ENCODE data around the gene SMCO4. TPM values are rescaled to one million over a fixed set of nuclear protein-coding genes. Genes with fewer than 3 reads are reported as not detected.

The SMCO4 gene
- total and polyA plus RNA-seq, 2 donors (not counting 1 experiment from before 2014, with no cell fraction given) = 3.6 to 5.1 TPM

- Mint-ChIP-seq H3K27ac (no peak overlapping the region), H3K4me1 (peaks cover 5% of the 10 kb centered on the region), H3K4me3 (no peak overlapping the region), H3K9me3 (ENCODE audit: insufficient read depth) (peaks cover 8% of the 10 kb centered on the region), H3K27me3 (no peaks in the 10 kb centered on the region)
- no peaks in the 10 kb centered on the region for H3K27me3 ChIP-seq (replicated peaks in 1 of 4; ENCODE audit: control extremely low read depth in 1 of 4, control insufficient read depth in 3 of 4, insufficient read depth in 4 of 4, low read length in 3 of 4)
- no peak for ATAC-seq (ENCODE audit: low read depth)
- DNase-seq = no peak
- POLR2A ChIA-PET = no interaction called here
- H3K4me3 ChIP-seq (ENCODE audit: control extremely low read depth in 1 of 5, extremely low read depth in 1 of 5, insufficient read depth in 1 of 5, low read depth in 2 of 5, low read length in 4 of 5) = no peak overlapping the region
- peaks cover 0 to 5% (median 0%) of the 10 kb centered on the region in 3 donors for H3K9me3 ChIP-seq (ENCODE audit: control extremely low read depth in 1 of 3, control insufficient read depth in 2 of 3, insufficient read depth in 1 of 3, low read length in 2 of 3)
- H3K9ac ChIP-seq (ENCODE audit: low read length) = no peak overlapping the region
- H3K27ac ChIP-seq (ENCODE audit: low read length in 2 of 2) = no peak overlapping the region
- intact Hi-C loops (cut with micrococcal nuclease) = no loop called here
- H3K36me3 ChIP-seq (replicated peaks in 1 of 2; ENCODE audit: control extremely low read depth in 1 of 2, control insufficient read depth in 1 of 2, extremely low read depth in 1 of 2, insufficient read depth in 2 of 2, low read length in 1 of 2) = no peaks in the 10 kb centered on the region
- no peak overlapping the region for H2AFZ ChIP-seq (ENCODE audit: insufficient read depth, low read depth, low read length, poor library complexity, severe bottlenecking)
- no peaks in the 10 kb centered on the region for H4K20me1 ChIP-seq (ENCODE audit: control insufficient read depth, insufficient read depth, low read length, poor library complexity, severe bottlenecking)
- no peak overlapping the region for H3K4me2 ChIP-seq (replicated peaks; ENCODE audit: low read depth, low read length, poor library complexity, severe bottlenecking)
- TF ChIP-seq, protein P1, sequence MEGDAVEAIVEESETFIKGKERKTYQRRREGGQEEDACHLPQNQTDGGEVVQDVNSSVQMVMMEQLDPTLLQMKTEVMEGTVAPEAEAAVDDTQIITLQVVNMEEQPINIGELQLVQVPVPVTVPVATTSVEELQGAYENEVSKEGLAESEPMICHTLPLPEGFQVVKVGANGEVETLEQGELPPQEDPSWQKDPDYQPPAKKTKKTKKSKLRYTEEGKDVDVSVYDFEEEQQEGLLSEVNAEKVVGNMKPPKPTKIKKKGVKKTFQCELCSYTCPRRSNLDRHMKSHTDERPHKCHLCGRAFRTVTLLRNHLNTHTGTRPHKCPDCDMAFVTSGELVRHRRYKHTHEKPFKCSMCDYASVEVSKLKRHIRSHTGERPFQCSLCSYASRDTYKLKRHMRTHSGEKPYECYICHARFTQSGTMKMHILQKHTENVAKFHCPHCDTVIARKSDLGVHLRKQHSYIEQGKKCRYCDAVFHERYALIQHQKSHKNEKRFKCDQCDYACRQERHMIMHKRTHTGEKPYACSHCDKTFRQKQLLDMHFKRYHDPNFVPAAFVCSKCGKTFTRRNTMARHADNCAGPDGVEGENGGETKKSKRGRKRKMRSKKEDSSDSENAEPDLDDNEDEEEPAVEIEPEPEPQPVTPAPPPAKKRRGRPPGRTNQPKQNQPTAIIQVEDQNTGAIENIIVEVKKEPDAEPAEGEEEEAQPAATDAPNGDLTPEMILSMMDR (IDR thresholded peaks at IDR 0.05) = no peak
- no peak for TF ChIP-seq EZH2 (IDR thresholded peaks at IDR 0.05; ENCODE audit: borderline replicate concordance, insufficient read depth, low read depth, low read length, poor library complexity, severe bottlenecking)
- CTCF ChIA-PET = no interaction called here
- WGBS (ENCODE audit: insufficient coverage) = 88% methylated on average over 1 of the region's 1 CpG
- no peaks in the 10 kb centered on the region for H3K79me2 ChIP-seq (ENCODE audit: control insufficient read depth, insufficient read depth, low read length)
- no peaks in the 10 kb centered on the region for H3K4me1 ChIP-seq (ENCODE audit: control insufficient read depth in 2 of 2, insufficient read depth in 2 of 2, low read length in 2 of 2)
Observed at GRCh38 chr11:93507517-93507916, 35.7 kb downstream of the SMCO4 start.

GRCh38 chr11:93505703-93506102 is 37.5 kb downstream of the SMCO4 start:
- no peak overlapping the region for H3K4me2 ChIP-seq (replicated peaks; ENCODE audit: low read depth, low read length, poor library complexity, severe bottlenecking)
- no CpG with 5 or more reads among the region's 3 CpGs for WGBS (ENCODE audit: insufficient coverage)
- no peak overlapping the region for H3K27ac Mint-ChIP-seq
- DNase-seq (no peak), ATAC-seq (ENCODE audit: low read depth) (no peak)
- H3K4me1 Mint-ChIP-seq = no peaks in the 10 kb centered on the region
- H3K4me3 Mint-ChIP-seq = no peak overlapping the region
- H3K27ac ChIP-seq (ENCODE audit: low read length in 2 of 2) = no peak overlapping the region
- H3K4me1 ChIP-seq (ENCODE audit: control insufficient read depth in 2 of 2, insufficient read depth in 2 of 2, low read length in 2 of 2) = no peaks in the 10 kb centered on the region
- POLR2A ChIA-PET = no interaction called here
- H3K9ac ChIP-seq (ENCODE audit: low read length) = no peak overlapping the region
- H3K9me3 Mint-ChIP-seq (ENCODE audit: insufficient read depth) = peaks cover 8% of the 10 kb centered on the region
- CTCF ChIA-PET = no interaction called here
- H3K79me2 ChIP-seq (ENCODE audit: control insufficient read depth, insufficient read depth, low read length) = no peaks in the 10 kb centered on the region
- H3K36me3 ChIP-seq (replicated peaks in 1 of 2; ENCODE audit: control extremely low read depth in 1 of 2, control insufficient read depth in 1 of 2, extremely low read depth in 1 of 2, insufficient read depth in 2 of 2, low read length in 1 of 2) = no peaks in the 10 kb centered on the region
- no peak overlapping the region for H3K4me3 ChIP-seq (ENCODE audit: control extremely low read depth in 1 of 5, extremely low read depth in 1 of 5, insufficient read depth in 1 of 5, low read depth in 2 of 5, low read length in 4 of 5)
- no peak overlapping the region for H2AFZ ChIP-seq (ENCODE audit: insufficient read depth, low read depth, low read length, poor library complexity, severe bottlenecking)
- peaks cover 0 to 5% (median 0%) of the 10 kb centered on the region in 3 donors for H3K9me3 ChIP-seq (ENCODE audit: control extremely low read depth in 1 of 3, control insufficient read depth in 2 of 3, insufficient read depth in 1 of 3, low read length in 2 of 3)
- TF ChIP-seq, protein P1 (IDR thresholded peaks at IDR 0.05) = no peak
- TF ChIP-seq EZH2 (IDR thresholded peaks at IDR 0.05; ENCODE audit: borderline replicate concordance, insufficient read depth, low read depth, low read length, poor library complexity, severe bottlenecking) = no peak
- intact Hi-C loops (cut with micrococcal nuclease) = no loop called here
- H4K20me1 ChIP-seq (ENCODE audit: control insufficient read depth, insufficient read depth, low read length, poor library complexity, severe bottlenecking) = no peaks in the 10 kb centered on the region
- H3K27me3 Mint-ChIP-seq = no peaks in the 10 kb centered on the region
- no peaks in the 10 kb centered on the region for H3K27me3 ChIP-seq (replicated peaks in 1 of 4; ENCODE audit: control extremely low read depth in 1 of 4, control insufficient read depth in 3 of 4, insufficient read depth in 4 of 4, low read length in 3 of 4)
